ENCODE data around the gene FAM50A.

FAM50A gene

DNA sequence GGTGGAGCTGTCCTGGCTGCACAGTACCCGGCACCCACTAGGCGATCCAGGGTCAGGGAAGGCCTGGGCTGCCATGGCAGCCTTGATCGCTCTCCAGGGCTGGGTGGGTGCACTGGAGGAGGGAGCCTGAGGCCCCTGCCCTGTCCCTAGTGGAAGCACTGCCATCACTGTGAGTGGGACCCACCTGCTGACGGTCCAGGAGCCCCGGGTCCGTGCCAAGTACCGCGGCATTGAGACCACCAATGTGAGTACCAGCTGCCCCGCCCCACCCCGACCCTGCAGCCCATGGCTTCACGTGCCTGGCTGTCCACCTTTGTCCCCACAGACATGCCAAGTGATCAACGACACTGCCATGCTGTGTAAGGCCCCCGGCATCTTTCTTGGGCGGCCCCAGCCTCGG lies 23.0 kb downstream of the FAM50A start:
- DNase-seq, result no peak

DNA sequence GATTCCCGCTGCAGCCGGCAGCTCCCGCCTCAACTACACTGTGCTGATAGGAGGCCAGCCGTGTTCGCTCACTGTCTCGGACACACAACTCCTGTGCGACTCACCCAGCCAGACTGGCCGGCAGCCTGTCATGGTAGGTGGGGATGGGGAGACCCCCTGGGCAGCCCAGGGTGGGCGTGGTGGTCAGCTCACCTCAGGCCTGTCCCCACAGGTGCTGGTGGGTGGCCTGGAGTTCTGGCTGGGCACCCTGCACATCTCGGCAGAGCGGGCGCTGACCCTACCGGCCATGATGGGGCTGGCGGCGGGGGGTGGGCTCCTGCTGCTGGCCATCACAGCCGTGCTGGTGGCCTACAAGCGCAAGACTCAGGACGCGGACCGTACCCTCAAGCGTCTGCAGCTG lies 23.6 kb downstream of the FAM50A start:
- DNase-seq, result no peak

DNA sequence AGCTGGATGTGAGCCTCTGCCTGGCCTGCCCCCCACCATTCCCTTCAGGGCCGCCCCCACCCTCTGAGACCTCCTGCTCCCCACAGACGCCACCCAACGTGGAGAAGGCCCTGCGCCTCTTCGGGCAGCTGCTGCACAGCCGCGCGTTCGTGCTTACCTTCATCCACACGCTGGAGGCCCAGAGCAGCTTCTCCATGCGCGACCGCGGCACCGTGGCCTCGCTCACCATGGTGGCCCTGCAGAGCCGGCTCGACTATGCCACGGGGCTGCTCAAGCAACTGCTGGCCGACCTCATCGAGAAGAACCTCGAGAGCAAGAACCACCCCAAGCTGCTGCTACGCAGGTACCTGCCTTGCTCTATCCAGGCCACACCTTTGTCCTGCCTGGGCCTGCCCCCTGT lies 24.3 kb downstream of the FAM50A start:
- DNase-seq, result no peak

DNA sequence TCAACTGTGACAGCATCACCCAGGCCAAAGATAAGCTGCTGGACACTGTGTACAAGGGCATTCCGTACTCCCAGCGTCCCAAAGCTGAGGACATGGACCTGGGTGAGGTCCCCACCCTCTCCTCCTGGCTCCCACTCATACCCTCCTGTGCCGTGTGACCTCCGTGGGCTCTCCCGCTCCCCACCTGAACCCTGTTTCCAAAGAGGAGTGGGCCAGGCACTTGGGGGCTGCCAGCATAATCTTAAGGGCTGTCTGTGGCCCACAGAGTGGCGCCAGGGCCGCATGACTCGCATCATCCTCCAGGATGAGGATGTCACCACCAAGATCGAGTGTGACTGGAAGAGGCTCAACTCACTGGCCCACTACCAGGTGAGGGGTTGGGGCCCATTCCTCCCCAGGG lies 25.2 kb downstream of the FAM50A start:
- DNase-seq, result no peak

DNA sequence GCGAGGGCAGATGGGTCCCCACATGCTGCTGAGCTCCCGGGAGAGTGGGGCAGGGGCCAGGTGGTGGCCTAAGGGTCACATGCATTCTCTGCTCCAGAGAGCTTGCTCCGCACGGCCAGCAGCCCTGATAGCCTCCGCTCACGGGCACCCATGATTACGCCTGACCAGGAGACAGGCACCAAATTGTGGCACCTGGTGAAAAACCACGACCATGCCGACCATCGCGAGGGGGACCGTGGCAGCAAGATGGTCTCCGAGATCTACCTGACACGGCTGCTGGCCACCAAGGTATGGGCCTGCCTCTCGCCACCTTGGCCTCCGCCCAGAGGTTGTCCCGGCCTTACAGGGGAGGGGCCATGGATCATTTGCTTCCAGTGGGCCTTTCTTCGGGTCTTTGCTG lies 25.9 kb downstream of the FAM50A start:
- no peak for DNase-seq

DNA sequence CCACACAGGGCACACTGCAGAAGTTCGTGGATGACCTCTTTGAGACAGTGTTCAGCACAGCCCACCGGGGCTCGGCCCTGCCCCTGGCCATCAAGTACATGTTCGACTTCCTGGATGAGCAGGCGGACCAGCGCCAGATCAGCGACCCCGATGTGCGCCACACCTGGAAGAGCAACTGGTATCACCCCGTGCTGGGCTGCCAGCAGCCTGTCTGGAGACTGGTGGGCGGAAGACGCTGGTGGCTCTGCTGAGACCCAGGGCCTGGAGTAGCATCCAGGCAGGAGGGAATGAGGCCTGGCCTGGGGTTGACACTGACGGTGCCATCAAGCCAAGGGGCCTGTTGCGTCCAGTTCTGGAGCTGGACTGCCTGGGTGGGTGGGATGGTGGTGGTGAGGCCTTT lies 26.5 kb downstream of the FAM50A start:
- DNase-seq, result no peak

DNA sequence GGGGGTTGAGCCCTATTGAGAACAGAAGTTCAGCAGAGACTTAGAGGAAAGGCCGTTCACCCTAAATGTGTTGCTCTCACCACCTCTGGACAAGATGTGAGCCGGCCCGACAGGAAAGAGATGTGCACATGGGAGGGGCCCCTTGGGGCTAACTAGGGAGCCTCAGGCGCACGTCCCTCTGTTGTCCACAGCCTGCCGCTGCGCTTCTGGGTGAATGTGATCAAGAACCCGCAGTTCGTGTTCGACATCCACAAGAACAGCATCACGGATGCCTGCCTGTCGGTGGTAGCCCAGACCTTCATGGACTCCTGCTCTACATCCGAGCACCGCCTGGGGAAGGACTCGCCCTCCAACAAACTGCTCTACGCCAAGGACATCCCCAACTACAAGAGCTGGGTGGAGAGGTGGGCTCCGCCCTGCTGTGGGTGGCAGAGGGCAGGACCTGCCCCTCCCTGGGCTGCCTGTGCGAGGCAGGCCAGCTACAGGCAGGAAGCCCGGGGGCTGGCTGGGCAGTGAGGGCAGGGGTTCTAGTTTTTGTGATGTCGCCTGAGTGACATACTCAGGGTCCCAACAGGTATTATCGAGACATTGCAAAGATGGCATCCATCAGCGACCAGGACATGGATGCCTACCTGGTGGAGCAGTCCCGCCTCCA lies 27.1 kb downstream of the FAM50A start:
- no peak for DNase-seq

DNA sequence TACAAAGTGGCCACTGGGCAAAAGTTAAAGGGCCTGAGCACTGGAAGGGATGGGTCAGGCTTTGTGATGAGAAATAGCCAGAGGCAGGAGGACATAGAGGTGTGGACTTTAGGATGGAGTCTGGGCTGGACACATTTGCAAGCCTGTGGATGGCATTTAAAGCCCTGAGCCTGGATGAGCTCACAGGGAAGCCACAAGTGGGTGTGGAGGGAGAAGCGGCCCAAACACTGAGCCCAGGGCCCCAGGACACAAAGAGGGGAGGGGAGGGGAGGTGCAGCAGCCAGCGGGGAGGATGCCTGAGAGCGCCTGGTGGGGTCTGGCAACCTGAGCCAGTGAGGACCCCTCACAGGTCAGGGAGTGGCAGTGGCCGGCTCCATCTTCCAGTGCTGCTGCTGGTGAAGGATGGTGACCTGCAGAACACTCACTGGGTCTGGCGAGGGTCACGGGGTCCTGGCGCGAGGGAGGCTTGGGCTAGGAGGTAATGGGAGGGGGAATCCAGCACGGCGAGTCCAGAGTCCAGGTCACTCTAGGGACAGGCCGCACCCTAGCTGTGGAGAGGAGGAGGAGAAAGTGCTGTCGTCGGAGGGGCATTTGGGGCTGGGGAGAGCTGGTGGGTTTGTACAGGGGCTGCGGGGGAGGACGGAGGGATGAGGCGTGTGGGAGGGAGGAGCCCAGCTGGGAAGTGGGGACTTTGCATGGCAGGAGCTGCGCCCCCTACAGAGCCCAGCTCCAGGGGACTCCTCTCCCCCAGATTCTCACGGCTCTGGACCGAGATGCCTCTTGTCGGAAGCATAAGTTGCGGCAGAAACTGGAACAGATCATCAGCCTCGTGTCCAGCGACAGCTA lies 28.1 kb downstream of the FAM50A start:
- DNase-seq, result no peak

DNA sequence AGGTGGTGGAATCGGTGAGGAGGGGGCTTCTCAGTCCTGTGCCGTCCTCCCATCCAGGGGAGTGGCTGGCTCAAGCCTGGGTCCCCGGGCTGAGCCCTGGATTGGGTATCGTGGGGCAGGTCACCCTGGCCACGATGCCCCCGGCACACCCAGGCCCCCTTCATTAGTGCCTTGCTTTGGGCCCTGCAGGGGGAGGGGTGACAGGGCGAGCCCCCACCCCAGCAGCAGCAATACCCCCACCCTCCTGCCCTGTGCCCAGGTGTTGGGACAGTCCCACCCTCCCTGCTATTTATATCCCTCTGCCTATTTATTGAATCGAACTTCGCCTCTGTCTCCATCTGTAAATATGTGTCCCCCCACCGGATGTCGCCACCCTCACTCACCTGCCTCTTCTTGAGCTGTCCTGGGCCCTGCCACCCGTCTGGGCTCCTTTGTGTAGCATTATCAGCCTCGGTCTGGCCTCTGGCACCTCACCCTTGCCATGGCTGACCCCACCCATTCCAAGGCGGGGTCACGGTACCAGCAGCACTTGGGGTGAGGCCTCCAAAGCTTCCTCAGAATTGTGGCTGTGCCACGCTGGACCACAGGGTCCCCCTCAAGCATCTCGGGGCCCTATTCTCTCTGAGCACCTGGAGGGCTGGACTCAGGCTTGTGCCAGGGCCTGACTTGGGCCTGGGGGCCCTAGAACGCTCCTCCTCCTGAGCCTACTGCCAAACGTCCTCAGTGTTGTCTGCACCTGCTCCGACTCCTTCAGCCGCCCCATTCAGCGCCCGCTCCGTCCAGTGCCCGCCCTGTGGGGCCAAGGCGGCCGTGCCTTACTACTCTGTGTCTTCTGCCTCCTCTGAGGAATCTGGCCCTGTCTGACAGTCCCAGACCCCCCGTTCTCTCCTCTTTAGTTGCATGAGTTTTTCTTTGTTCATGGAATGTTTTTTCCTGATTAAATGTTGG lies 29.0 kb downstream of the FAM50A start:
- DNase-seq, result no peak

DNA sequence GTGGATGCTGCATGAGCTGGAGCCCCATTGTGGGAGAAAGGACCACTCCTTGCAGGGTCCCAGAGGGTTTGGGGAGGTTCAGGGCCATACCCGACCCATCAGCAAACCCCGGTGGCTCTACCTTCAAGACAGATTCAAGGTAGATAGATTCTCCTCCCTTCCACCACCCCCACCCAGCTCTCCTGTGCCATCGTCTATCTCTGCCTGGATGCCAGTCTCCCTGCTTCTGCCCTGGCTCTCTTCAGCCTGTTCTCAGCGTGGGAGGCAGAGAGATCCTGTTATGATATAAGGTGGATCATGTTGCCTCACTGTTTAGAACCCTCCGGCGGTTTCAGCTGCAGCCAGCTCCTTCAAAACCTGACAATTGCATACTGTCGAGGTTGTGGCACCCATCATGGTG lies 29.7 kb downstream of the FAM50A start:
- no peak for DNase-seq

DNA sequence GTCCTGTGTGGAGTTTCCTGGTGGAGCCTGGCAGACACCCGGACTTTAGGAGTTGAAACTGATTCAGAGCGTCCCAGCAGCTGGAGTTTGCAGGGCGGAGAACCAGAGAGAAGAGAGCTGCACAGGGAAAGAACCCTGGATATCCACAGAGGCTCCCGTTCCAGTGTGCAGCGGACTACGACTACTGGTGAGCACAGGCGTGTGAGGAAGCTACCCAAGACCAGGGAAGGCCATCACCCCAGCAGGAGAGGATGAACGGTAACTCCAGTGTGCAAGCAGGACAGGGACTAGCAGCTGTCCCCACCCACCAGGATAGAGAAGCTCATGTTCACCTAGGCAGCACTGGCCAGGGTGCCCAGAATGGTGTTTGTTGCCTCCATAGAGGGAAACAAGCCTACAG lies 32.9 kb downstream of the FAM50A start:
- DNase-seq, result no peak

DNA sequence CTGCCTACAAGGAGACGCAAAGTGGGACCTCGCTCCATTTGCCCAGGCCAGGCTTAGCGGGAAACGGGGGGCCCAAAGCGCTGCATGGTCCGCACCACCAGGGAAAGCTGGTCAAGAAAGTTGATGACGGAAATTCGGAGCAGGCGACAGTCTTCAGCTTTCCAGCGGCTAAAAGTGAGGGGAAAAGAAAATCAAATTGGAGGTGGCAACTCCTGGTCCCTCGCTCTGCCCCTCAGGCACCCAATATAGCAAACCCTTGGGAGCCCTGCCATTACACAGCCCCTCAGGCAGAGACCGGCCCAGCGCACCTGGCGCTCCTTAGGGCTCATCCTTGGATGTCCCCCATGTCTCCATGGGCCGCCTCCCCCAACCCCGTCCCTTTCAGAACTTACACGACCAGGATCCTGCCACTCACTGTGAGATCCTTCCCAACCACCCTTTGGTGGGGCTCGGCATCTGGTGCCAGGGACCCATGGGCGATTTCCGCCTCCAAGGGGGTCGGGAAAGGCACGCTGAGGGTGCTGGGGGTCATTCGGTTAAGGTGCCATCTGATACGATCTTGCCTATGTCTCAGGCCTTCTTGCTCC lies 34.0 kb downstream of the FAM50A start:
- no peak for DNase-seq

DNA sequence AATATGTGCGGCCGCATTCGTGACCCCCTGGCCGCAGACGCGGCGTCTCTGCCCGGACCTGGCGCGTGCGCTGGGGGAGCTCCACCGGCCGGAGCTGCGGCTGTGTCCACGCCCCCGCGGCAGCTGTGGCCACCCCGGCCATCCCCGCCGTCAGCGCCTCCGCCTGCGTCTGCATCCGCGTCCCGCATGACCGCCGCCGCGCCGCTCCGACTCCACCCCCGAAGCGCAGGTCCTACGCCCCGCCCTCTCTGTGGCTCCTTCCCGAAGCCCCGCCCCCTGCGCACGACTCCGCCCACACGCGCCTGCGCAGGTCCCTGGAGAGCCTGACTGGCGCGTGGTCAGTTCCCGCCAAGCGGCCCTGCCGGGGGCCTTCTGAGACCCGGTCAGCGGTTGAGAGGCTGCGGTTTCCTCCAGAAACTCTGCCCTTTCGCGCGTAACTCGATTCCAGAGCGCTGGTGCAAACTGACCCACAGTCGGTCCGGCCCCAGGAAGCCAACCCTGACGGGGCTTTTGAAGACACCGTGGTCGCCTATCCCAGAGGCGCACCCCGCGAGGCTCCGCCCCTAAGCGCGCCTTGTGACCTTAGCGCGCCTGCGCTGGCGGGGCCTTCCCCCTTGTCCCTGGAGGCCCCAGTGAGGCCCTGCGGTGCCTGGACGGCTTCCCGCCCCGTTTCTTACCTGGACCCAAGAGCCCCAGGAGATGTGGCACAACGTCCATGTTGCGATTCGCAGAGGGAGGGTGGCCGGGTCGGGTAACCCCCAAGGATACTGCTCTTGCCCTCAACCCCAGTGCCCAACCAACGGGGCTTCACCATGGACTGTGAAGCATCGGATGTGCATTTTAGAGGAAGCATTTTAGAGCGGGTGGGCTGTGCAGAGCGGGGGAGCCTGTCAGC lies 35.0 kb downstream of the FAM50A start, which contains the start of gene LAGE3:
Gene LAGE3 (minus strand): TSS at position 554 of the 895 bp plus-strand sequence. CDS start 366 bp downstream, at position 188.
- peak; percentile 89 for DNase-seq

DNA sequence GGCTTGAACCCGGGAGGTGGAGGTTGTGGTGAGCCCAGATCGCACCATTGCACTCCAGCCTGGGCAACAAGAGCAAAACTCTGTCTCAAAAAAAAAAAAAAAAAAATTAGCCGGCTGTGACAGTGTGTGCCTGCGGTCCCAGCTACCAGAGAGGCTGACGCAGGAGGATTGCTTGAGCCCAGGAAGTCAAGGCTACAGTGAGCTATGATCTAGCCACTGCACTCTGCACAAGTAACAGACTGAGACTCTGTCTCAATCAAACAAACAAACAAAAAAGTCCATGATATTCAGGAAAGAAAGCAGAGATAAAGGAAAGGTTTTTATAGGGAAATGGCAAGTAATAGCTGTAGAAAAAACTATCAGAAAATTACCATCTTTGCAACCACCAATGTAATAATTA lies 37.3 kb downstream of the FAM50A start:
- no peak for DNase-seq

DNA sequence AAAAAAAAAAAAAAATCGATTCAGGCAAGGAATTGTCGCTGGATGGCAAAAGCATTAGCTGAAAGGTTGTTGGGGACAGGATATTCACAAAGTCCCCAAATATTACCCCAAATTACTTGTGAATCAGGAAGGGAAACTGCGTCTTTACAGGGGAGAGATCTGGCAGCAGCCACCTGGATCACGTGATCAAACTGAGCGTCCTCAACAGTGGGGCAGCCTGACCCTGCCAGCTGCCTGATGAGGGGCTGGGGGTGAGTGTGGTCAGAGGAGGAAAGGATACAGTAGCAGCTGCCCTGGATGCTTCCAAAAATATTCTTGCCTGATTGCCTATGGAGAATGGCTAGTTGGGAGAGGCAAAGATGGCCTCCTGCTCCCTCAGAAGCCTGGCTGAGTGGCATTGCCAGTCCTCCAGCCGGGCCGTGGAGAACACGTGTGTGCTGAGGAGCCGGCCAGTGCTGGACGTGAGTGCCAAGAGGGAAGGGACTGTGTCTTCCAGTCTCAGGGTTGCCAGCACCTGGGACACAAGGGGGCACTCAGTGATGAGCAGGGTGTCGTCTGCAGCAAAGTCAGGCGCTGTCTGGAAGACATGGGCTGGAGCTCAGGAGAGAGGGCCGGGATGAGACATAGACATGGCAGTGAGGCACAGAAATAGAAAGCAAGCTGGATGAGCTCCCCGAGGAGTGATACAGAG lies 38.1 kb downstream of the FAM50A start:
- no peak for DNase-seq

DNA sequence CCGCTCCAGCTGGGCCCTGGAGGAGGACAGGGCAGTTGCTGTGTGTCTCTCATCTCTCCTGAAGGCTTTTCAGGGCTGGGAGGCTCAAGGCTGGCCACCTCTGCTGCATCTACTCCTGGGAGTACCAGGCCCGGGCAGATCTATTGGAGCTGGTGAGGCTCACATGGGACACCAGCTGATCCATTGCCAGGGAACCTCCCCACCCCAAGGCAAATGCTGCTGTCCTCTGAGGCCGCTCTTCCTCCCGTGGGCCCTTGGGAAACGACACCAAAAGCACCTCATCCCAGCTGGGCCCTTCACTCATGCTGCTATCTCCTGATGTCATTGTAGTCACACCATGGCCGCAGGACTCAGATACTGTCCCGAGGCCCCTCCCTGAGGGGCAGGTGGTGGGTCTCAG lies 38.8 kb downstream of the FAM50A start:
- DNase-seq, result no peak

DNA sequence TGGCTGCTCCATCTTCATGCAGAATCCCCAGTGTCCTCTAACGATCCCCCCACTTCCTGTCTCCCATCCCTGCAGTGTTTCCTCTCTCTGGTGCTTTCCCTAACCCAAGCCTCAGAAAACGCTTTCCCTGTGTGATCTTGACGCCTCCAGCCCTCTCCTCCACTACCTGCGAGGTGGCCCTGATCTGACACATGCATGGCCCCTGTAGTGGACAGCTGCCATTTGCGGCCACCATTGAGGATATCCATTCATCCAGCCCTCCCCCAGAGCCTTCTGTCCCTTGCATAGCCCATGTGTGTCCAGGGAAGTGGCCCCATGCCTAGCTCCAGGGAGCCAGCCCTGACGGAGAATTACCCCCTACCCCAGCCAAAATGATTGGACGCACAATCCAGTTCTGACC lies 39.4 kb downstream of the FAM50A start:
- DNase-seq, result no peak

DNA sequence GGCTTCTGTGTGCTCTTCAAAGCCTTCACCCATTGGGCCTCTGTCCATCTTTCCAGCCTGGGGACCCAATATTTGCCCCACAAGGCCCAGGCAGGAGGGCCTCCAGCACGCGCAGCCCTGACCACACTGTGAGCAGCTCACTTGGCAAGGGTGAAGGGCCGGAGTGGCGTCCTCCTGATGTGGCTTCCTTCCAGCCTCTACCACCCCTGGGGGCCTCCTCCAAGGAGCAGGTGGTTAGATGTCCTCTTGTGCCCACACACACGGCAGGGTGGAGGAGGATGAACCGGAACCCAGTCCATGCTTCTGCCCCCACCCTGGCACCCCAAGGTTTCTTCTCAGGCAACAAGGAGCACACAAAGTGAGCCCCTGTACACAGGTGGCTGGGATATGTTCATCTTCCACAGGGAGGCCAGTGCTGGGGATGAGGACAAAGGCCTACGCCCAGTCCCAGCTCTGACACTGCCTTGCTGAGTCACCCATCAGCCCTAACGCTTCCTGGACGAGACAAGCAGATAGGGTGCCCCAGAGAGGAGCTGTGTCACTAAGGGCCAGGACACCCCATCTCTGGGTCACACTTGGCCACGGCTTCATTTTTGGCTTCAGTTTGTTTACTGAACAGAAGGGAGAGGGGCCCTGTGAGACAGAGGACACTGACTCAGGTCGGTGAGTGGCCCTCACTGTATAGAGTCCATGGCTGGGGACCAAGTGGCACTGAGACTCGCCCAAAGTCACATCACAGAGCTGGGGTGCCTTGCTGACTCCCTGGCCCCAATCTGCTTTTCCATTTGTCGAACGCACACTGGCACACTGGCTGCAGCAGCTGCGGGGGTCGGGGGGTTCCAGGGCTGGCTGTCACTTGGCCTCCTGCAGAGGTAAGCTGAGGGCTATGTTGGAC lies 40.6 kb downstream of the FAM50A start:
- DNase-seq, result no peak

DNA sequence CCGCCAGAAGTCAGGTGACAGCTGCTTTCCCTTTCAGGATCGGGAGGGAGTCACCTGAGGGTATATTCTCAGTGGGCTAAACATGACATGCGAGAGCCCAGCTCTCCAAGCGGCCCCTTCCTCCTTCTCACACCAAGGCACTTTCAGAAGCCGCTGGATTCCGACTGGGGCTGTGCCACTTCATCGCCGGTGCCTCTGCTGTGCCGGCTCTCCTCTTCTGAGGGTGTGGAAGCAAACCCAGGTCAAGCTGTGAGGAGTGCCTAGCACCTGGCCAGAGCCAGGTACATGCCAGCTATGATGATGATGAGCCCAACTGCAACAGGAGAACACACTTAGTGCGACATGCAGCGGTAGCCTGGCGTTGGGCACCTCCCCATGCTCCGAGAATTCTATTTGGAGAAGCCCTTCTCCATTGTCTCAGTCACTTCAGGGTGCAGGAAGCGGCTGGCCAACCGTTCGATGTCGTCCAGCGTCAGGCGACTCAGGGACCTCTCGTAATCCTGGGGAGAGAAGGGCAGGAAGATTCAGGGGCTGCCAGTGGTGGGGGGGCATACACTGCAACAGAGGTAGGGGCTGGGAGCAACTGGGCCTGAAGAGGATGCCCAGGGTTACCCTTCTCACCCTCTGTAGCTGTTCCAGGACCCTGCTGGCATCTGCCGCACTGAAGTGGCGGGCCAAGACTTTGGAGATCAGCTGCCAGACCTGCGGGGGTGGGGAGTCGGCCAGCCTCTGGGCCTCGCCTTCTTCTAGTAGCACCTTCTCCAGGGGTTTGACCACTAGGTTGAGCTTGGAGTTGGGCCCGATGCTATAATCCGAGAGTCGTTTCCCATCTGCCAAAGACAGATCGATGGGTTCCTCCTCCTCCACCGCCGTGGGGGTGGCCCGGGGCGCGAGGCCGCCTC lies 41.5 kb downstream of the FAM50A start:
- DNase-seq, result no peak
